Astrocyte (in vitro differentiated cells and primary cell): ENCODE results near the gene TRPM2. TPM values are rescaled to one million over a fixed set of nuclear protein-coding genes. Genes with fewer than 3 reads are reported as not detected.
"Not testable (repeated sequence)": the region's sequence is repeated elsewhere in the genome, so short reads cannot be mapped to it uniquely, and the experiment has no call there.

ENCODE experiments used
- DNase-seq: peaks from one replicate; pipeline ENCODE4 v3.0.0-alpha.2; 2010; ENCODE audit warnings: low read depth
- FAIRE-seq: peaks from 2 replicates; lab custom pipeline; 2011; peaks lifted over from hg19 to GRCh38; lab: Jason Lieb, UNC
- H2AFZ ChIP-seq: 2 replicates; pipeline ENCODE4 v1.6.0; 2012; ENCODE audit warnings: low read depth, low read length, inconsistent platforms
- H3K27ac ChIP-seq: 2 replicates; pipeline ENCODE4 v1.5.1; 2011; ENCODE audit warnings: low read depth, low read length, inconsistent platforms
- H3K27me3 ChIP-seq: 2 replicates; pipeline ENCODE4 v1.6.0; 2011; ENCODE audit warnings: low read length, inconsistent platforms; ENCODE audit not compliant: insufficient read depth
- H3K36me3 ChIP-seq: 2 replicates; pipeline ENCODE4 v1.5.1; 2011; ENCODE audit warnings: low read length, inconsistent platforms; ENCODE audit not compliant: insufficient read depth
- H3K4me1 ChIP-seq: 2 replicates; pipeline ENCODE4 v1.5.1; 2011; ENCODE audit warnings: low read length, inconsistent platforms; ENCODE audit not compliant: insufficient read depth
- H3K4me2 ChIP-seq: 2 replicates; pipeline ENCODE4 v1.6.0; 2012; ENCODE audit warnings: low read length, inconsistent platforms
- H3K4me3 ChIP-seq: 2 replicates; pipeline ENCODE4 v1.5.1; 2011; ENCODE audit warnings: low read depth, mild to moderate bottlenecking, low read length, inconsistent platforms; ENCODE audit not compliant: insufficient read depth
- H3K79me2 ChIP-seq: 2 replicates; pipeline ENCODE4 v1.6.0; 2012; ENCODE audit warnings: mild to moderate bottlenecking, low read length, inconsistent platforms; ENCODE audit not compliant: insufficient read depth
- H3K9ac ChIP-seq: 2 replicates; pipeline ENCODE4 v1.6.0; 2012; ENCODE audit warnings: mild to moderate bottlenecking, low read length, inconsistent platforms
- H3K9me3 ChIP-seq: 2 replicates; pipeline ENCODE4 v1.5.1; 2012; ENCODE audit warnings: low read depth, mild to moderate bottlenecking, low read length, inconsistent platforms; ENCODE audit not compliant: insufficient read depth
- H4K20me1 ChIP-seq: 2 replicates; pipeline ENCODE4 v1.6.0; 2012; ENCODE audit warnings: low read length, inconsistent platforms; ENCODE audit not compliant: insufficient read depth
- H3K27ac Mint-ChIP-seq: one replicate; pipeline ENCODE4 v1.8.0; 2021; ENCODE audit warnings: mild to moderate bottlenecking, mixed read lengths; ENCODE audit not compliant: unreplicated experiment
- H3K27me3 Mint-ChIP-seq: one replicate; pipeline ENCODE4 v1.8.0; 2021; ENCODE audit warnings: low read depth, mixed read lengths; ENCODE audit not compliant: unreplicated experiment
- H3K36me3 Mint-ChIP-seq: one replicate; pipeline ENCODE4 v1.8.0; 2021; ENCODE audit warnings: low read depth, mixed read lengths; ENCODE audit not compliant: unreplicated experiment
- H3K4me1 Mint-ChIP-seq: one replicate; pipeline ENCODE4 v1.8.0; 2021; ENCODE audit warnings: low read depth, mixed read lengths; ENCODE audit not compliant: unreplicated experiment
- H3K4me3 Mint-ChIP-seq: one replicate; pipeline ENCODE4 v1.8.0; 2021; ENCODE audit warnings: mild to moderate bottlenecking, moderate library complexity, mixed read lengths; ENCODE audit not compliant: unreplicated experiment
- H3K9me3 Mint-ChIP-seq: one replicate; pipeline ENCODE4 v1.8.0; 2021; ENCODE audit warnings: mild to moderate bottlenecking, mixed read lengths; ENCODE audit not compliant: unreplicated experiment
- EZH2 ChIP-seq: IDR thresholded peaks from 2 replicates; pipeline ENCODE4 v1.6.1; 2012; ENCODE audit warnings: mild to moderate bottlenecking, low read length, inconsistent platforms; ENCODE audit not compliant: insufficient read depth
- total RNA-seq: library from RNA; stranded (reverse); gene quantifications from 2 replicates; pipeline ENCODE4 v1.2.1, GENCODE V29; 2021
- TF ChIP-seq, protein P1 (sequence below): IDR thresholded peaks from 2 replicates; pipeline ENCODE4 v1.5.1; 2011; ENCODE audit warnings: low read depth, mild to moderate bottlenecking, inconsistent platforms, low read length, moderate library complexity; ENCODE audit not compliant: insufficient read depth

The TRPM2 gene
- total RNA-seq, 1 donor from 2014 or later: 0.79 TPM

DNA sequence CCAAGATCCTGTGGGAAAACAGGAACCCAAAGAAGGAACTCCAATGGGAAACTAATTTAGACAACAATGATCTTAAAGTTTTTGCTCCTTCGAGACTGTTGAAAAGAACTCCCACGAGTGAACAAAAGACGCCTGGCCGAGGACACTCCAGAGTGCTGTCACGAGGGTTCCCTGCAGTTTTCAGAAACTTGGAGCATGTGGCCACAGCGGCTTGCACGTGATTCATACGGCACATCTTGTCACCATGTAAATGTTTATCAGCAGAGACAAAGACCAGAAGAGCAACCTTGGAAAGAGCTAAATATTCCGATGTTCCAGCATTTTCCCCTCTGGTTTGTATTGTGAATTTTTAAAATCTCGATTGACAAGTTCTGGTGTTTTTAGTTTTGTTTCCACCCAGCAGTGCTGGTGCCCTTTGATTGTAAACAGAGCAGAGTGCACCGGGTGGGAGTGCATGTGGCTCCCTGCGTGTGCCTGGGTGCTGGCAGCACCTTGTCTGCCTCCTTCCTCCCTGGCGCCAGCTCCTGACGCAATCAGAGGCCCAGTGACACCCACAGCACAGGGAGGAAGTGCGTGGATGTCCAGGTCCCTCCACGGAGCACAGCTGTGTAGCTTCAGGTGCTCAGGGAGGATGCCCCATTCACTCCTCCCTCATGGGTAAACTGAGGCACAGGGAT is 124.8 kb downstream of the TRPM2 start:
- Mint-ChIP-seq H3K9me3 (no peaks in the 10 kb centered on the region), H3K4me1 (no peaks in the 10 kb centered on the region), H3K27me3 (peaks cover 3% of the 10 kb centered on the region), H3K27ac (no peak overlapping the region), H3K36me3 (no peaks in the 10 kb centered on the region), H3K4me3 (no peak overlapping the region)
- Histone ChIP-seq H3K4me3 (no peak overlapping the region), H3K9me3 (no peaks in the 10 kb centered on the region), H2AFZ (no peak overlapping the region), H3K27me3 (no peaks in the 10 kb centered on the region), H3K4me1 (no peaks in the 10 kb centered on the region), H3K79me2 (no peaks in the 10 kb centered on the region), H3K9ac (no peak overlapping the region), H3K27ac (no peak overlapping the region), H4K20me1 (no peaks in the 10 kb centered on the region), H3K4me2 (no peak overlapping the region), H3K36me3 (no peaks in the 10 kb centered on the region)
- FAIRE-seq (no peak), DNase-seq (no peak)
- no peak for TF ChIP-seq EZH2
- TF ChIP-seq, protein P1, sequence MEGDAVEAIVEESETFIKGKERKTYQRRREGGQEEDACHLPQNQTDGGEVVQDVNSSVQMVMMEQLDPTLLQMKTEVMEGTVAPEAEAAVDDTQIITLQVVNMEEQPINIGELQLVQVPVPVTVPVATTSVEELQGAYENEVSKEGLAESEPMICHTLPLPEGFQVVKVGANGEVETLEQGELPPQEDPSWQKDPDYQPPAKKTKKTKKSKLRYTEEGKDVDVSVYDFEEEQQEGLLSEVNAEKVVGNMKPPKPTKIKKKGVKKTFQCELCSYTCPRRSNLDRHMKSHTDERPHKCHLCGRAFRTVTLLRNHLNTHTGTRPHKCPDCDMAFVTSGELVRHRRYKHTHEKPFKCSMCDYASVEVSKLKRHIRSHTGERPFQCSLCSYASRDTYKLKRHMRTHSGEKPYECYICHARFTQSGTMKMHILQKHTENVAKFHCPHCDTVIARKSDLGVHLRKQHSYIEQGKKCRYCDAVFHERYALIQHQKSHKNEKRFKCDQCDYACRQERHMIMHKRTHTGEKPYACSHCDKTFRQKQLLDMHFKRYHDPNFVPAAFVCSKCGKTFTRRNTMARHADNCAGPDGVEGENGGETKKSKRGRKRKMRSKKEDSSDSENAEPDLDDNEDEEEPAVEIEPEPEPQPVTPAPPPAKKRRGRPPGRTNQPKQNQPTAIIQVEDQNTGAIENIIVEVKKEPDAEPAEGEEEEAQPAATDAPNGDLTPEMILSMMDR: no peak

DNA sequence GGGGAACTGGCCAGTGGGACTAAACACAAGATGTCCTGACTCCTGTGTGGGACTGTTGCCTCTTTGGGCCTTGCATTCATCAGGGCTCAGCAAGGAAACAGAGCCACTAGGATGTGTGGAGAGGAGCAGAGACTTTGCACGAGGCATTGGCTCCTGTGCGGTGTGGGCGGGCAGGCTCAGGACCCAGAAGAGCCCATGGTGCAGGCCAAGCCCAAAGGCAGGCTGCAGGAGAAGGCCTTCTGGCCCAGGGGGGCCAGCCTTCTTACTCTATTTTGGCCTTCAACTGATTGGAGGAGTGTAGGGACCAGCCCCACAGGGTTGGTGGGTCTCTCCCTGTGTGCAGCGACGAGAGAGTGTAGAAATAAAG is 125.4 kb downstream of the TRPM2 start:
- Histone ChIP-seq H3K4me1 (no peaks in the 10 kb centered on the region), H3K36me3 (no peaks in the 10 kb centered on the region), H3K4me2 (no peak overlapping the region), H3K9me3 (no peaks in the 10 kb centered on the region), H3K27me3 (no peaks in the 10 kb centered on the region), H3K79me2 (no peaks in the 10 kb centered on the region), H4K20me1 (no peaks in the 10 kb centered on the region), H2AFZ (no peak overlapping the region), H3K4me3 (no peak overlapping the region), H3K27ac (no peak overlapping the region), H3K9ac (no peak overlapping the region)
- H3K9me3 Mint-ChIP-seq: no peaks in the 10 kb centered on the region
- H3K36me3 Mint-ChIP-seq: no peaks in the 10 kb centered on the region
- H3K27ac Mint-ChIP-seq: no peak overlapping the region
- TF ChIP-seq, protein P1: no peak
- TF ChIP-seq EZH2: no peak
- no peak for FAIRE-seq
- peaks cover 4% of the 10 kb centered on the region for H3K27me3 Mint-ChIP-seq
- H3K4me1 Mint-ChIP-seq: no peaks in the 10 kb centered on the region
- DNase-seq: no peak
- H3K4me3 Mint-ChIP-seq: no peak overlapping the region

DNA sequence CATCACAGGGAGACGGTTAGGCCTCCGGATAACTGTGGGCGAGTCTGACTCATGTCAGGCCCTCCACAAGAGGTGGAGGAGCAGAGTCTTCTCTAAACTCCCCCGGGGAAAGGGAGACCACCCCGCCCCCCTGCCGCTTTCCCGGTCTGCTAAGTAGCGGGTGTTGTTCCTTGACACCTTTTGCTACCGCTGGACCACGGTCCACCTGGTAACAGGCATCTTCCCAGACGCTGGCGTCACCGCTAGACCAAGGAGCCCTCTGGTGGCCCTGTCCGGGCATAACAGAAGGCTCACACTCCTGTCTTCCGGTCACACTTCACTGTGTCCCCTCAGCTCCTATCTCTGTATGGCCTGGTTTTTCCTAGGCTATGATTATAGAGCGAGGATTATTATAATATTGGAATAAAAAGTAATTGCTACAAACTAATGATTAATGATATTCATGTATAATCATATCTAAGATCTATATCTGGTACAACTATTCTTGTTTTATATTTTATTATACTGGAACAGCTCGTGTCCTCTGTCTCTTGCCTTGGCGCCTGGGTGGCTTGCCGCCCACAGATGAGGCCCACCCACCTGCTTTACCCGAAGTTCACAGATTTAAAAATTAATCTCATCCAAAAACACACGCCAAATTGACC is 126.3 kb downstream of the TRPM2 start:
- not testable (repeated sequence) for H4K20me1 ChIP-seq, H2AFZ ChIP-seq, H3K27ac ChIP-seq, DNase-seq, H3K36me3 ChIP-seq, H3K4me2 ChIP-seq, FAIRE-seq, H3K4me1 ChIP-seq, H3K4me3 ChIP-seq, H3K9me3 Mint-ChIP-seq, H3K36me3 Mint-ChIP-seq, H3K9me3 ChIP-seq, H3K27me3 ChIP-seq, H3K9ac ChIP-seq, H3K4me3 Mint-ChIP-seq, H3K4me1 Mint-ChIP-seq, H3K79me2 ChIP-seq, H3K27ac Mint-ChIP-seq
- H3K27me3 Mint-ChIP-seq: peaks cover 12% of the 10 kb centered on the region
- TF ChIP-seq, protein P1: peak; percentile 19
